Measurements from ENCODE around the gene CCSAP. TPM values are rescaled to one million over a fixed set of nuclear protein-coding genes. Genes with fewer than 3 reads are reported as not detected.

The CCSAP gene
- total RNA-seq, 1 donor from 2014 or later, result 5.4 TPM

- no peak overlapping the region for H3K27ac Mint-ChIP-seq (ENCODE audit: unreplicated experiment)
- DNase-seq (ENCODE audit: extremely low spot score, unreplicated experiment), result no peak
- no peaks in the 10 kb centered on the region for H3K9me3 Mint-ChIP-seq (ENCODE audit: unreplicated experiment)
- TF ChIP-seq CTCF (IDR thresholded peaks at IDR 0.05), result no peak
- peaks cover 27% of the 10 kb centered on the region for H3K36me3 Mint-ChIP-seq (ENCODE audit: unreplicated experiment)
- H3K4me3 Mint-ChIP-seq (ENCODE audit: unreplicated experiment), result no peak overlapping the region
- H3K4me1 Mint-ChIP-seq (ENCODE audit: unreplicated experiment), result peaks cover 8% of the 10 kb centered on the region
- no peaks in the 10 kb centered on the region for H3K27me3 Mint-ChIP-seq (ENCODE audit: unreplicated experiment)
Observed at GRCh38 chr1:229326601-229327000, 16.2 kb downstream of the CCSAP start.

GRCh38 chr1:229325853-229326487, 16.9 kb downstream of the CCSAP start:
- Mint-ChIP-seq H3K27me3 (ENCODE audit: unreplicated experiment) (no peaks in the 10 kb centered on the region), H3K4me1 (ENCODE audit: unreplicated experiment) (peaks cover 8% of the 10 kb centered on the region), H3K9me3 (ENCODE audit: unreplicated experiment) (no peaks in the 10 kb centered on the region), H3K36me3 (ENCODE audit: unreplicated experiment) (peaks cover 28% of the 10 kb centered on the region), H3K27ac (ENCODE audit: unreplicated experiment) (no peak overlapping the region), H3K4me3 (ENCODE audit: unreplicated experiment) (no peak overlapping the region)
- DNase-seq (ENCODE audit: extremely low spot score, unreplicated experiment), result no peak
- no peak for TF ChIP-seq CTCF (IDR thresholded peaks at IDR 0.05)

- no peak for DNase-seq (ENCODE audit: extremely low spot score, unreplicated experiment)
- no peak overlapping the region for H3K4me3 Mint-ChIP-seq (ENCODE audit: unreplicated experiment)
- peaks cover 8% of the 10 kb centered on the region for H3K4me1 Mint-ChIP-seq (ENCODE audit: unreplicated experiment)
- TF ChIP-seq CTCF (IDR thresholded peaks at IDR 0.05), result no peak
- no peaks in the 10 kb centered on the region for H3K9me3 Mint-ChIP-seq (ENCODE audit: unreplicated experiment)
- H3K36me3 Mint-ChIP-seq (ENCODE audit: unreplicated experiment), result peaks cover 28% of the 10 kb centered on the region
- no peaks in the 10 kb centered on the region for H3K27me3 Mint-ChIP-seq (ENCODE audit: unreplicated experiment)
- no peak overlapping the region for H3K27ac Mint-ChIP-seq (ENCODE audit: unreplicated experiment)
Observed at GRCh38 chr1:229325401-229325800, 17.4 kb downstream of the CCSAP start.

GRCh38 chr1:229323885-229324553, 18.8 kb downstream of the CCSAP start:
- H3K27me3 Mint-ChIP-seq (ENCODE audit: unreplicated experiment), result no peaks in the 10 kb centered on the region
- H3K4me3 Mint-ChIP-seq (ENCODE audit: unreplicated experiment), result no peak overlapping the region
- no peak for DNase-seq (ENCODE audit: extremely low spot score, unreplicated experiment)
- no peak for TF ChIP-seq CTCF (IDR thresholded peaks at IDR 0.05)
- H3K4me1 Mint-ChIP-seq (ENCODE audit: unreplicated experiment), result peaks cover 8% of the 10 kb centered on the region
- no peaks in the 10 kb centered on the region for H3K9me3 Mint-ChIP-seq (ENCODE audit: unreplicated experiment)
- H3K27ac Mint-ChIP-seq (ENCODE audit: unreplicated experiment), result no peak overlapping the region
- peaks cover 31% of the 10 kb centered on the region for H3K36me3 Mint-ChIP-seq (ENCODE audit: unreplicated experiment)

GRCh38 chr1:229323201-229323600, 19.6 kb downstream of the CCSAP start:
- DNase-seq (ENCODE audit: extremely low spot score, unreplicated experiment), result no peak
- no peak overlapping the region for H3K27ac Mint-ChIP-seq (ENCODE audit: unreplicated experiment)
- H3K27me3 Mint-ChIP-seq (ENCODE audit: unreplicated experiment), result no peaks in the 10 kb centered on the region
- H3K4me1 Mint-ChIP-seq (ENCODE audit: unreplicated experiment), result peaks cover 12% of the 10 kb centered on the region
- H3K4me3 Mint-ChIP-seq (ENCODE audit: unreplicated experiment), result no peak overlapping the region
- no peaks in the 10 kb centered on the region for H3K9me3 Mint-ChIP-seq (ENCODE audit: unreplicated experiment)
- peaks cover 34% of the 10 kb centered on the region for H3K36me3 Mint-ChIP-seq (ENCODE audit: unreplicated experiment)
- TF ChIP-seq CTCF (IDR thresholded peaks at IDR 0.05), result no peak

All from osteocyte (in vitro differentiated cells).